Measurements from ENCODE around the gene ATOSB.

DNA sequence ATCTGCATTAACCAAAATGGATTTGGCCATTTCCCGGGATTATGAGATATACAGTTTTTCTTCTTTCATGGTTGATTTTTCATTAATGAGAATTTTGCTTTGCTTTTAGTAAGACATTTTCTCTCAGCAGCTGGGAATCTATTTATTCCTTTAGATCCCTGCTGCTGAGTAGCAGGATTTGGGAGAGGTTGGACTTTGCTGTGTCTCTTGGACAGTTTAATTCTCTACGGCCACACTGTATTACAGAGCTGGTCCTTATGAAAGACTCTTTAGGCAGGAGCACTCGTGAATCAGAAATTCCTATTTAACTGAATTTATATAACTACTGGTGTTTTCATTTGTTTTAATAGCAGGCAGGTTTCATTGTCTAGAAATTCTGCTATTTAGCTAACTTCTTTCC is 47.8 kb upstream of the ATOSB start:
- TF ChIP-seq, protein P1, sequence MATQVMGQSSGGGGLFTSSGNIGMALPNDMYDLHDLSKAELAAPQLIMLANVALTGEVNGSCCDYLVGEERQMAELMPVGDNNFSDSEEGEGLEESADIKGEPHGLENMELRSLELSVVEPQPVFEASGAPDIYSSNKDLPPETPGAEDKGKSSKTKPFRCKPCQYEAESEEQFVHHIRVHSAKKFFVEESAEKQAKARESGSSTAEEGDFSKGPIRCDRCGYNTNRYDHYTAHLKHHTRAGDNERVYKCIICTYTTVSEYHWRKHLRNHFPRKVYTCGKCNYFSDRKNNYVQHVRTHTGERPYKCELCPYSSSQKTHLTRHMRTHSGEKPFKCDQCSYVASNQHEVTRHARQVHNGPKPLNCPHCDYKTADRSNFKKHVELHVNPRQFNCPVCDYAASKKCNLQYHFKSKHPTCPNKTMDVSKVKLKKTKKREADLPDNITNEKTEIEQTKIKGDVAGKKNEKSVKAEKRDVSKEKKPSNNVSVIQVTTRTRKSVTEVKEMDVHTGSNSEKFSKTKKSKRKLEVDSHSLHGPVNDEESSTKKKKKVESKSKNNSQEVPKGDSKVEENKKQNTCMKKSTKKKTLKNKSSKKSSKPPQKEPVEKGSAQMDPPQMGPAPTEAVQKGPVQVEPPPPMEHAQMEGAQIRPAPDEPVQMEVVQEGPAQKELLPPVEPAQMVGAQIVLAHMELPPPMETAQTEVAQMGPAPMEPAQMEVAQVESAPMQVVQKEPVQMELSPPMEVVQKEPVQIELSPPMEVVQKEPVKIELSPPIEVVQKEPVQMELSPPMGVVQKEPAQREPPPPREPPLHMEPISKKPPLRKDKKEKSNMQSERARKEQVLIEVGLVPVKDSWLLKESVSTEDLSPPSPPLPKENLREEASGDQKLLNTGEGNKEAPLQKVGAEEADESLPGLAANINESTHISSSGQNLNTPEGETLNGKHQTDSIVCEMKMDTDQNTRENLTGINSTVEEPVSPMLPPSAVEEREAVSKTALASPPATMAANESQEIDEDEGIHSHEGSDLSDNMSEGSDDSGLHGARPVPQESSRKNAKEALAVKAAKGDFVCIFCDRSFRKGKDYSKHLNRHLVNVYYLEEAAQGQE (IDR thresholded peaks at IDR 0.05): no peak
- TF ChIP-seq, protein P2, sequence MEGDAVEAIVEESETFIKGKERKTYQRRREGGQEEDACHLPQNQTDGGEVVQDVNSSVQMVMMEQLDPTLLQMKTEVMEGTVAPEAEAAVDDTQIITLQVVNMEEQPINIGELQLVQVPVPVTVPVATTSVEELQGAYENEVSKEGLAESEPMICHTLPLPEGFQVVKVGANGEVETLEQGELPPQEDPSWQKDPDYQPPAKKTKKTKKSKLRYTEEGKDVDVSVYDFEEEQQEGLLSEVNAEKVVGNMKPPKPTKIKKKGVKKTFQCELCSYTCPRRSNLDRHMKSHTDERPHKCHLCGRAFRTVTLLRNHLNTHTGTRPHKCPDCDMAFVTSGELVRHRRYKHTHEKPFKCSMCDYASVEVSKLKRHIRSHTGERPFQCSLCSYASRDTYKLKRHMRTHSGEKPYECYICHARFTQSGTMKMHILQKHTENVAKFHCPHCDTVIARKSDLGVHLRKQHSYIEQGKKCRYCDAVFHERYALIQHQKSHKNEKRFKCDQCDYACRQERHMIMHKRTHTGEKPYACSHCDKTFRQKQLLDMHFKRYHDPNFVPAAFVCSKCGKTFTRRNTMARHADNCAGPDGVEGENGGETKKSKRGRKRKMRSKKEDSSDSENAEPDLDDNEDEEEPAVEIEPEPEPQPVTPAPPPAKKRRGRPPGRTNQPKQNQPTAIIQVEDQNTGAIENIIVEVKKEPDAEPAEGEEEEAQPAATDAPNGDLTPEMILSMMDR (IDR thresholded peaks at IDR 0.05; ENCODE audit: low read depth, low read length, missing input control): no peak
- TF ChIP-seq YY1 (IDR thresholded peaks at IDR 0.05) (no peak), GABPA (IDR thresholded peaks at IDR 0.05 in 1 of 2, conservative IDR thresholded peaks at IDR 0.05 in 1 of 2) (no peak), JUND (IDR thresholded peaks at IDR 0.05) (no peak), RXRA (IDR thresholded peaks at IDR 0.05) (no peak), SP1 (IDR thresholded peaks at IDR 0.05) (peak; percentile 39), TAF1 (conservative IDR thresholded peaks at IDR 0.05) (no peak), RAD21 (IDR thresholded peaks at IDR 0.05) (no peak), HNF4G (IDR thresholded peaks at IDR 0.05) (no peak), EGR1 (IDR thresholded peaks at IDR 0.05; ENCODE audit: low read depth in 2 of 2) (no peak)
- TF ChIP-seq, protein P3, sequence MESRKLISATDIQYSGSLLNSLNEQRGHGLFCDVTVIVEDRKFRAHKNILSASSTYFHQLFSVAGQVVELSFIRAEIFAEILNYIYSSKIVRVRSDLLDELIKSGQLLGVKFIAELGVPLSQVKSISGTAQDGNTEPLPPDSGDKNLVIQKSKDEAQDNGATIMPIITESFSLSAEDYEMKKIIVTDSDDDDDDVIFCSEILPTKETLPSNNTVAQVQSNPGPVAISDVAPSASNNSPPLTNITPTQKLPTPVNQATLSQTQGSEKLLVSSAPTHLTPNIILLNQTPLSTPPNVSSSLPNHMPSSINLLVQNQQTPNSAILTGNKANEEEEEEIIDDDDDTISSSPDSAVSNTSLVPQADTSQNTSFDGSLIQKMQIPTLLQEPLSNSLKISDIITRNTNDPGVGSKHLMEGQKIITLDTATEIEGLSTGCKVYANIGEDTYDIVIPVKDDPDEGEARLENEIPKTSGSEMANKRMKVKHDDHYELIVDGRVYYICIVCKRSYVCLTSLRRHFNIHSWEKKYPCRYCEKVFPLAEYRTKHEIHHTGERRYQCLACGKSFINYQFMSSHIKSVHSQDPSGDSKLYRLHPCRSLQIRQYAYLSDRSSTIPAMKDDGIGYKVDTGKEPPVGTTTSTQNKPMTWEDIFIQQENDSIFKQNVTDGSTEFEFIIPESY (IDR thresholded peaks at IDR 0.05): no peak
- TF ChIP-seq, protein P4, sequence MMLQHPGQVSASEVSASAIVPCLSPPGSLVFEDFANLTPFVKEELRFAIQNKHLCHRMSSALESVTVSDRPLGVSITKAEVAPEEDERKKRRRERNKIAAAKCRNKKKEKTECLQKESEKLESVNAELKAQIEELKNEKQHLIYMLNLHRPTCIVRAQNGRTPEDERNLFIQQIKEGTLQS (IDR thresholded peaks at IDR 0.05): no peak
- TF ChIP-seq, protein P5, sequence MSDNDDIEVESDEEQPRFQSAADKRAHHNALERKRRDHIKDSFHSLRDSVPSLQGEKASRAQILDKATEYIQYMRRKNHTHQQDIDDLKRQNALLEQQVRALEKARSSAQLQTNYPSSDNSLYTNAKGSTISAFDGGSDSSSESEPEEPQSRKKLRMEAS (IDR thresholded peaks at IDR 0.05): no peak

All from liver (tissue), 3 donors.